NCI-H2029 treated with DMSO at 0.1 percent for 48 hours (cell line): ENCODE results near the gene SPTB.

Experiments used
- DNase-seq: peaks from one replicate; lab custom pipeline; 2025; lab: John Stamatoyannopoulos, UW

SPTB gene

DNA sequence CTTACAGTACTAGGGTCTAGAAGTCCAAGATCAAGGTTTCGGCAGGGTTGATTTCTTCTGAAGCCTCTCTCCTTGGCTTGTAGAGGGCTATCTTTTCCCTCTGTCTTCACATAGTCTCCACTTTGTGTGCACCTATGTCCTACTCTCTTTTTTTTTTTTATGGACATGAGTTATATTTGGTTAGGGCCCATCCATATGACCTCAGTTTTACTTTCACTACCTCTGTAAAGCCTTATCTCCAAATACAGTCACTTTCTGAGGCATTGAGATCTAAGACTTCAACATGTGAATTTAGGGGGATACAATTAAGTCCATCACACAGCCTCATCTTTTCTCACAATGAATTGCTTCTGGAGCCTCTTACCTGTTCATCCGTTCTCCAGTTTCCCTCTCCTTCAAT, 5.9 kb upstream of the SPTB start:
- no peak for DNase-seq

DNA sequence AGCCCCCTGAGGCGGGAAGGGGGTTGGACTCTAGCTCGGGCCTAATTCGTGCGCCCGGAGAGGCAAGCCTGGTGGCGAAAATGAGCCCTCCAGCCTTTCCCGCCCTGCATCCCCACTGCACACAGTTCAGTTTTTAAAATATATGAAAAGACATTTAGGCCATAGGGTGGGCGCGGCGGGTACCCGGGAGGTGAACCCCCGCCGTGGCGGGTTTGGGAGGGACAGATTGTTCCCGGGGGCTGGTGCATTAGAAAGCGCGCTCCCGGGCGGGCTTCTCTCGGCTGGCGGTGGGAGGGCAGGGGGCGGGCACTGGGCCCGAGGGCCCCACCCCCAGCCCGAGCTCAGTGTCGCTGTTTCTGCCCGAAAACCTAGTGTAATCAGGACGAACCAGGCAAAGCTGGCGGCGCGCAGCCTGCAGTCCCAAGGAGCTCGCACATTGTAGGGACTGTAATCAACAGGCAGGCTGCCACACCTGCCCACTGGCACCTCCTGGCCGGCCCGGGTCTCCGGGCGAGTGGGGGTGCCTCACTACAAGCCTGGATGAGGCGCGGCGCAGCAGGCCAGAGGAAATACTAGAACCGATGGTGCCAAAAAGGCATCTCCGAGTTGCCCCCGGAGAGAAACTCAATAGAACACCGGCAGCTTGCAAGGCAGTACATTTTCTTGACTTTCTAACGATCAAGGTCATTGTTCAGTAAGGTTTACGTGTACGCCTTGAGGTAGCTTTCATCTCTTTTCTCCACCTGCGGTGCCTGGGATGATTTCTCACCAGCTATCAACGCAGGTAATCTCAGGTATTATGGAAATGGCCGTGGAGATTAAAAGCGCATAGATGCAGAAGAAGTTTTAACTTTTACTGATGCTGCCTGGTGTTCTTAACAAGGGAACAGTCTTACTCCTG, 764 bp upstream of the SPTB start:
- peak; percentile 23 for DNase-seq

DNA sequence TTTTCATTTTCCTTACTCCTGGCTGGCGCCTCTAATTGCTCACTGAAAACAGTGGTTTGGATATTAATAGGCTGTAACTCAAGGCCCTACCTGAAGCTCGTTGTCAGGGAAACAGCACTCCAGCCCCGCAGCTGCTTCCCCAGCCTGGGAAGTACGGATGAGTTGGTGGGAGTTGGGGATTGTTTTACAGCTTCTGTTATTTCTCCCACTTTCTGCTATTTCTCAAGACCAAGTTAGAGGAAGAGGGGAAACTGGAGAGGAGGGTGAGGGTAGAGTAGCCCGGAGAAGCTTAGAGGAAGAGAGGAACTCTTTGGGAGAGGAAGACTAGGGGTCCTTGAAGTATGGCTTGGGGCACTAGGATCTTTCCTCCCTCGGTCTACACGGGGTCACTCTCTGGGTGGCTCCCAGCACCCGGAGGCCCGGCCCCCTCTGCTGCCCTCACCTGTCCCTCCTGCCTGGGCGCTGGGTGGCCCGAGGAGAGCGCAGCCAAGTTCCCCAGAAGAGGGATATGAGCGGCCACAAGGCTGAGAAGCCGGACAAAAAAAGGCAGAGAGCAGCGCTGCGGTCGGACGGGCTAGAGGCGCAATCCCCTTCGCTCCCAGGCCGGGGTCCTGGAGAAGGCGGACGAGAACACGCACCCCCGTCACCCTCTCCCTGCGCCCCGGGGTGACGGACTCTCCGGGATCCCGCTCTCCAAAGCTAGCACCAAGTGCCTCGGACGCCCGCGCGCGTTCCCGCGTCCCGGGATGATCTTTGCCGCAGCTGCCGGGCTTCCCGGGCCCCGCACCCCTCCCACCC, 671 bp downstream of the SPTB start:
- DNase-seq, result no peak

- DNase-seq, result no peak
These were observed 1.9 kb downstream of the SPTB start for GRCh38 chr14:64877846-64878245.

- DNase-seq, result no peak
These were observed 4.4 kb downstream of the SPTB start for GRCh38 chr14:64875350-64875749.

- DNase-seq, result no peak
These were observed 6.0 kb downstream of the SPTB start for GRCh38 chr14:64873506-64874219.

DNA sequence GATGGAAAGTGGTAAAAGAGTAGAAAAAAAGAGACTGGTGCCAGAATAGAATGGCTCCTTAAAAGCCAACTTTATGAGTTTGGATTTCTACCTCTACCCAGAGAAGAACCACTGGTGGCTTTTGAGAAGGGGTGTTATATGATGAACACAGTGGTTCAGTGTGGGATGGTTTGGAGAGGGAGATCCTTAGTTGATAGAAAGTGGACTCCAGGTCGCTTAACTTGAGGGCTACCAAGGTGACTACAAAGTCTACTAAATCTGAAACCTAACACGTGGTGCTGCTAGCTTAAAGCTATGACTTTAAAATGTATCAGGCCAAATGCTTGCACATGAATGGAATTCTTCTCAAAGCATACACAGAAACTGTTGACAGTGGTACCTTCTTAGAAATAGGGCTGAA, 8.4 kb downstream of the SPTB start:
- DNase-seq, result no peak

GRCh38 chr14:64870160-64870559, 9.5 kb downstream of the SPTB start:
- DNase-seq, result no peak

GRCh38 chr14:64868841-64869240, 10.9 kb downstream of the SPTB start:
- no peak for DNase-seq

DNA sequence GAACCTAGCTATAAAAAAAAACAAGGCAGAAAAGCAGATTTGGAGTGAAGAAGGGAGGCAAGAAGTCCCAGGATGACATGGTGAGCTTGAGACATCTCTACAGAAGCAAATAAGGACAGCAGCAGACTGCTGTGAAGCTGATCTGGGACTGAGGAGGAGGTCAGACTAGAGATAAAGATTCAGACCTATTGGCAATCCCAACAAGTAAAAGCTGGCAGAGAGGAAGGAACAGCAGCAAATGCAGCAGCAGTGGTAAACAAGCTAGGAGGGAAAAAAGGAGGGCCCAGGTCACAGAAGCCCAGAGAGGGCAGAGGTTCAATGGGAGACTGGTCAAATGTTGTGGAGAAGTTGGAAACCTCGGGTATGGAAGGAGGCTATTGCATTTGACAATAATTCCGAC, 11.3 kb downstream of the SPTB start:
- DNase-seq, result no peak

DNA sequence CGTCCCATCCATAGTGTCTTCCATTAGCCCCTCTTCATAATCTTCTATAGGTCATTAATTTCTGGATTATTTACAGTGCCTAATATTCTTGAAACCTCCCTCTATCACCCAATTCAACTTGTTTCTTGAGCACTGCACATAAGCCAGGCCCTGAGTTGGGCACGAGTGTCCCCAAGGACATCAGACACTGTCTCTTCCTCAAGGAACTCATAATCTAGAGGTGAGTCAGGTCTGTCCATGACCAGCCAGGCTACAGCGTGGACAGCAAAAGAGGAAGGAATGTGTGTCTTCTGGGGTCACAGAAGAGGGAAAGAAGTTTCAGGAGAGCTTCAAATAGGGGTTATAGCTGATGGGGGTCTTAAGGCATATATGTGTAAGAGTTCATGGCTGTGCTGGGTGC, 12.5 kb downstream of the SPTB start:
- no peak for DNase-seq

DNA sequence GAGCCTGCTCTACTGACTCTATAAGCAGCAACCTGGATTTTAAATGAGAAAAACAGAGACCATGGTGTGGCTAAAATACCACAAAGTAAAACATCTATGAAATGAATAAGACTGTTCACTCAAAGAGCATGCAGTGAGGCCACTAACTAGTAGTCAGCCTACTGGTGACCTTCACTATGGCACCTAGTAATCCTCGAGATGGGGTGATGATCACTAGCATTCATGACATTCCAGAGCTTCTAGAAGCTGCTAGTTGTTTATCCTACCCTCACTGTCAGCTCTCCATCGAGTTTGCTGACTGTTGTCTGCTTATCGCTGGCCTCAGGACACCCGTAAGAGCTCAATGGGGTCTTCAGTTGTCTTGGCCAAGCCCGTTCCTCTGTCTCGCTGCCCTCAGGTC, 13.7 kb downstream of the SPTB start:
- no peak for DNase-seq

DNA sequence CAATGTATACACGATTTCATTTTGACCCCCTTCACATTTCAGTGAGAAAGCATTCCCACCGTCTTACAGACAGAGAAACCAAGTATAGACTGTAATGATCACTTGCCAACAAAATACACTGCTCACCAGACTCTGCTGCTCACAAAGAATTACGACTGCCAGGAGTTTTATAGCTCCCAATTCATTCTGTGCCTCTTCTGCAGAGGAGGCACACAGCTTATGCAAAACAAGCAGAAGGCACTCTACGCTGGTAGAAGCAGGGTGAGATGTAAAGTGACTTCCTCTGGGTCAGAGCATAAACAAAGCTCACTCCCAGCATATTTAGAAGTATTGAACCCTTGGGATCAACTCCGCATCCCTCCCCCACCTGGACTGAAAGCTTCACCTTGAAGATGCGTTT, 14.6 kb downstream of the SPTB start:
- DNase-seq, result no peak

- no peak for DNase-seq
These were observed 15.4 kb downstream of the SPTB start for GRCh38 chr14:64864258-64864657.

DNA sequence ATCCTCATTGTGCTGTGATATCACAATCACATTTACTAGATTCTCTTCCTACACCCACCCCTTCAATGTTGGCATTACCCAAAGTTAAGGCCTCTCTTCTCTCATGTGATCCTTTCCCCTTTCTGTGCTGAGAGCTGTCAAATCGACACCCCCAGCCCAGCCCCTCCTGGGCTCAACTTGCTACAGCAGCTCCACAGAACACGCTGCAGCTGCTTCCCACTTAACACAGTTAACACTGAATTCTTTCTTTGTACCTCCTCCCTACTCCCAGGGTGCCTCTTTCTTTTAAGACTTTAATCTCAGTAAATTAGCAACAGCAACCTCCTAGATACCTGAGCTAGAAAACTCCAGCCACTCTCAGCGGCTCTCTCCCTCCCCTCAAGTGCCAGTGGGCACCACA, 17.8 kb downstream of the SPTB start:
- DNase-seq, result no peak

DNA sequence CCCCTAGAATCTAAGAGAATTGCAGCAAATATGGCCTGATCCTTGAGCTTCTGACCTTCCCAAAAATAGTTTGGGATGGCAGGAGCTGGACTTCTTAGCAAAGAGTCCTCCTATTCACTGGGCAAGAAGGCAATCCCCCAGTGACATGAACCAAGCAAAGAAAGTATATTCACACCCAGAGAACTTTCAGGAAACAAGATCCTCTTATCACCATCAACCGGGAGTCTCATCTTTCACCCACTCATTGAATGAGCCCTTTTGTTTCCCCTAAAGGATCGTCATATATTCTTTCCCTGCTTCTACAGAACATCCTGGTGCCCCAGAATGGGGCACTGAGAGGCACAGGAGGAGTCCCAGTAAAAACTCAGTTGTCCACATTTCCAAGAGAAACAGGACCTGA, 19.7 kb downstream of the SPTB start:
- DNase-seq, result no peak

- no peak for DNase-seq
These were observed 21.5 kb downstream of the SPTB start for GRCh38 chr14:64857979-64858744.

DNA sequence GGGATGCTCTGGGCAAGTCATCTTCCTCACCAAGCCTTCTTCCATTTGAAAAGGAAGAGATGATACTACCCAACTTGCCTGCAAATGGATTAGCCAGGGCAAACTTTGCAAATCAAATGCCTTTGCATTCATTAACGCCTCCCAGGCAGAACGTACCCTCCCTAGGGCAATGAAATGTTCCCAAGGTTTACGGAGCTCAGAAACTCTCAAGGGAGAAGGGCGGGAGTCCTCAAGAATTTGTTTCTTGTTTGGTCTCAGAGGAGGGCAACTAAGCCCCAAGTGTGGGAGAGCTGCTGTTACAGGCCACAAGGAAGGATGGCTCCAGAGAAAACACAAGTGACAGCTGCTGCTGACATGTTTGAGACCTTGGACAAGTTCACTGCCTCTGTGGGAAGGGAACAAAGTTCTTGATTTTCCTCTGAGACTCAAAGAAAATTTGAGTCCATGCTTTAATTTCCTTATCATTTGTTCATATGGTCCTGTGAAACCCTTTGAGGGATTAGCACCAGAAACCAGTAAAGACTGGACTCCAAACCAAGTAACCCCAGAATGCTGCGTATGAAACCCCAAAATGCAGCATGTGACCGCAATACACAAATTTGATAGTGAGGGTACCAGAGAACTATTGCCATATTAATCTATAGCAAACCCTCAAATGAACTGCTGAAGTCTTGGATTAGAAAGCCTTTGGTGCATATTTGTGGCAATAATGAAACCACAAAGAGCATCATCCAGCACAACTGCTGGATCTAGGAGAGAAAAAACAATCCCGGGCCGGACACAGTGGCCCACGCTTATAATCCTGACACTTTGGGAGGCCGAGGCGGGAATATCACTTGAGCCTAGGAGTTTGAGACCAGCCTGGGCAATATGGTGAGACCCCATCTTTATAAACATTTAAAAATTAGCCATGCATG, 22.9 kb downstream of the SPTB start:
- DNase-seq, result no peak

- peak; percentile 73 for DNase-seq
These were observed 23.8 kb downstream of the SPTB start for GRCh38 chr14:64855721-64856528.
